ENCODE data around the gene PTPRD.

DNA sequence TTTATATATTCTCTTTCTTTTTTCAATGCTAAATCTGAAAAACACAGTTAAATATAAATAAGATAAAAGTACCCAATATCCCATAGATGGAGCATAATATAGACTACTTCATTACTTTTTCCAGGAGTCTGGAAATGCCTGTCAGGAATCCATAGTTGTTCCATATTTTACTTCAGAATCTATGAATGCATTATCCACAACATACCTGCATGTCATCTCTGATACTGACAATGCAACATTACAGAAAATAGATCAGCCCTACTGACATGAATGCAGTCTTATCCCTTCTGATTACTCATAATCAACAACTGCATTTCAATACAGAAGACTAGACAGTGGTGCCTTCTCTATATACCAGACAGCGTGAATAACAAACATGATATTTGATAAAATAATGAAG lies 517.6 kb downstream of the PTPRD start:
- no peak for TF ChIP-seq TAF7 (tag; IDR thresholded peaks at IDR 0.05)
- TF ChIP-seq, protein P1, sequence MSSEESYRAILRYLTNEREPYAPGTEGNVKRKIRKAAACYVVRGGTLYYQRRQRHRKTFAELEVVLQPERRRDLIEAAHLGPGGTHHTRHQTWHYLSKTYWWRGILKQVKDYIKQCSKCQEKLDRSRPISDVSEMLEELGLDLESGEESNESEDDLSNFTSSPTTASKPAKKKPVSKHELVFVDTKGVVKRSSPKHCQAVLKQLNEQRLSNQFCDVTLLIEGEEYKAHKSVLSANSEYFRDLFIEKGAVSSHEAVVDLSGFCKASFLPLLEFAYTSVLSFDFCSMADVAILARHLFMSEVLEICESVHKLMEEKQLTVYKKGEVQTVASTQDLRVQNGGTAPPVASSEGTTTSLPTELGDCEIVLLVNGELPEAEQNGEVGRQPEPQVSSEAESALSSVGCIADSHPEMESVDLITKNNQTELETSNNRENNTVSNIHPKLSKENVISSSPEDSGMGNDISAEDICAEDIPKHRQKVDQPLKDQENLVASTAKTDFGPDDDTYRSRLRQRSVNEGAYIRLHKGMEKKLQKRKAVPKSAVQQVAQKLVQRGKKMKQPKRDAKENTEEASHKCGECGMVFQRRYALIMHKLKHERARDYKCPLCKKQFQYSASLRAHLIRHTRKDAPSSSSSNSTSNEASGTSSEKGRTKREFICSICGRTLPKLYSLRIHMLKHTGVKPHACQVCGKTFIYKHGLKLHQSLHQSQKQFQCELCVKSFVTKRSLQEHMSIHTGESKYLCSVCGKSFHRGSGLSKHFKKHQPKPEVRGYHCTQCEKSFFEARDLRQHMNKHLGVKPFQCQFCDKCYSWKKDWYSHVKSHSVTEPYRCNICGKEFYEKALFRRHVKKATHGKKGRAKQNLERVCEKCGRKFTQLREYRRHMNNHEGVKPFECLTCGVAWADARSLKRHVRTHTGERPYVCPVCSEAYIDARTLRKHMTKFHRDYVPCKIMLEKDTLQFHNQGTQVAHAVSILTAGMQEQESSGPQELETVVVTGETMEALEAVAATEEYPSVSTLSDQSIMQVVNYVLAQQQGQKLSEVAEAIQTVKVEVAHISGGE (CRISPR knock-in tag; IDR thresholded peaks at IDR 0.05) = no peak
- TF ChIP-seq MEF2A (IDR thresholded peaks at IDR 0.05; ENCODE audit: control insufficient read depth, low read depth, low read length) = no peak
- no peak for TF ChIP-seq ZFPM2 (CRISPR knock-in tag; IDR thresholded peaks at IDR 0.05)
- TF ChIP-seq MXI1 (IDR thresholded peaks at IDR 0.05; ENCODE audit: low read depth, low read length) = no peak
- TF ChIP-seq, protein P2, sequence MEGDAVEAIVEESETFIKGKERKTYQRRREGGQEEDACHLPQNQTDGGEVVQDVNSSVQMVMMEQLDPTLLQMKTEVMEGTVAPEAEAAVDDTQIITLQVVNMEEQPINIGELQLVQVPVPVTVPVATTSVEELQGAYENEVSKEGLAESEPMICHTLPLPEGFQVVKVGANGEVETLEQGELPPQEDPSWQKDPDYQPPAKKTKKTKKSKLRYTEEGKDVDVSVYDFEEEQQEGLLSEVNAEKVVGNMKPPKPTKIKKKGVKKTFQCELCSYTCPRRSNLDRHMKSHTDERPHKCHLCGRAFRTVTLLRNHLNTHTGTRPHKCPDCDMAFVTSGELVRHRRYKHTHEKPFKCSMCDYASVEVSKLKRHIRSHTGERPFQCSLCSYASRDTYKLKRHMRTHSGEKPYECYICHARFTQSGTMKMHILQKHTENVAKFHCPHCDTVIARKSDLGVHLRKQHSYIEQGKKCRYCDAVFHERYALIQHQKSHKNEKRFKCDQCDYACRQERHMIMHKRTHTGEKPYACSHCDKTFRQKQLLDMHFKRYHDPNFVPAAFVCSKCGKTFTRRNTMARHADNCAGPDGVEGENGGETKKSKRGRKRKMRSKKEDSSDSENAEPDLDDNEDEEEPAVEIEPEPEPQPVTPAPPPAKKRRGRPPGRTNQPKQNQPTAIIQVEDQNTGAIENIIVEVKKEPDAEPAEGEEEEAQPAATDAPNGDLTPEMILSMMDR (IDR thresholded peaks at IDR 0.05 in 2 of 3, conservative IDR thresholded peaks at IDR 0.05 in 1 of 3; ENCODE audit: insufficient read depth in 2 of 3, low read depth in 1 of 3, low read length in 3 of 3) = no peak
- TF ChIP-seq, protein P3, sequence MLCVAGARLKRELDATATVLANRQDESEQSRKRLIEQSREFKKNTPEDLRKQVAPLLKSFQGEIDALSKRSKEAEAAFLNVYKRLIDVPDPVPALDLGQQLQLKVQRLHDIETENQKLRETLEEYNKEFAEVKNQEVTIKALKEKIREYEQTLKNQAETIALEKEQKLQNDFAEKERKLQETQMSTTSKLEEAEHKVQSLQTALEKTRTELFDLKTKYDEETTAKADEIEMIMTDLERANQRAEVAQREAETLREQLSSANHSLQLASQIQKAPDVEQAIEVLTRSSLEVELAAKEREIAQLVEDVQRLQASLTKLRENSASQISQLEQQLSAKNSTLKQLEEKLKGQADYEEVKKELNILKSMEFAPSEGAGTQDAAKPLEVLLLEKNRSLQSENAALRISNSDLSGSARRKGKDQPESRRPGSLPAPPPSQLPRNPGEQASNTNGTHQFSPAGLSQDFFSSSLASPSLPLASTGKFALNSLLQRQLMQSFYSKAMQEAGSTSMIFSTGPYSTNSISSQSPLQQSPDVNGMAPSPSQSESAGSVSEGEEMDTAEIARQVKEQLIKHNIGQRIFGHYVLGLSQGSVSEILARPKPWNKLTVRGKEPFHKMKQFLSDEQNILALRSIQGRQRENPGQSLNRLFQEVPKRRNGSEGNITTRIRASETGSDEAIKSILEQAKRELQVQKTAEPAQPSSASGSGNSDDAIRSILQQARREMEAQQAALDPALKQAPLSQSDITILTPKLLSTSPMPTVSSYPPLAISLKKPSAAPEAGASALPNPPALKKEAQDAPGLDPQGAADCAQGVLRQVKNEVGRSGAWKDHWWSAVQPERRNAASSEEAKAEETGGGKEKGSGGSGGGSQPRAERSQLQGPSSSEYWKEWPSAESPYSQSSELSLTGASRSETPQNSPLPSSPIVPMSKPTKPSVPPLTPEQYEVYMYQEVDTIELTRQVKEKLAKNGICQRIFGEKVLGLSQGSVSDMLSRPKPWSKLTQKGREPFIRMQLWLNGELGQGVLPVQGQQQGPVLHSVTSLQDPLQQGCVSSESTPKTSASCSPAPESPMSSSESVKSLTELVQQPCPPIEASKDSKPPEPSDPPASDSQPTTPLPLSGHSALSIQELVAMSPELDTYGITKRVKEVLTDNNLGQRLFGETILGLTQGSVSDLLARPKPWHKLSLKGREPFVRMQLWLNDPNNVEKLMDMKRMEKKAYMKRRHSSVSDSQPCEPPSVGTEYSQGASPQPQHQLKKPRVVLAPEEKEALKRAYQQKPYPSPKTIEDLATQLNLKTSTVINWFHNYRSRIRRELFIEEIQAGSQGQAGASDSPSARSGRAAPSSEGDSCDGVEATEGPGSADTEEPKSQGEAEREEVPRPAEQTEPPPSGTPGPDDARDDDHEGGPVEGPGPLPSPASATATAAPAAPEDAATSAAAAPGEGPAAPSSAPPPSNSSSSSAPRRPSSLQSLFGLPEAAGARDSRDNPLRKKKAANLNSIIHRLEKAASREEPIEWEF (CRISPR knock-in tag; IDR thresholded peaks at IDR 0.05) = no peak
- TF ChIP-seq EP300 (IDR thresholded peaks at IDR 0.05; ENCODE audit: low read length) = no peak
- no peak for TF ChIP-seq HDAC6 (IDR thresholded peaks at IDR 0.05; ENCODE audit: low read depth, low read length)
- no peak for TF ChIP-seq SIN3A (IDR thresholded peaks at IDR 0.05; ENCODE audit: borderline replicate concordance in 2 of 2, control insufficient read depth in 1 of 2, low read depth in 2 of 2, low read length in 2 of 2)
- TF ChIP-seq MAFF (IDR thresholded peaks at IDR 0.05; ENCODE audit: low read length) = no peak
- TF ChIP-seq, protein P4, sequence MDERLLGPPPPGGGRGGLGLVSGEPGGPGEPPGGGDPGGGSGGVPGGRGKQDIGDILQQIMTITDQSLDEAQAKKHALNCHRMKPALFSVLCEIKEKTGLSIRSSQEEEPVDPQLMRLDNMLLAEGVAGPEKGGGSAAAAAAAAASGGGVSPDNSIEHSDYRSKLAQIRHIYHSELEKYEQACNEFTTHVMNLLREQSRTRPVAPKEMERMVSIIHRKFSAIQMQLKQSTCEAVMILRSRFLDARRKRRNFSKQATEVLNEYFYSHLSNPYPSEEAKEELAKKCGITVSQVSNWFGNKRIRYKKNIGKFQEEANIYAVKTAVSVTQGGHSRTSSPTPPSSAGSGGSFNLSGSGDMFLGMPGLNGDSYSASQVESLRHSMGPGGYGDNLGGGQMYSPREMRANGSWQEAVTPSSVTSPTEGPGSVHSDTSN (CRISPR knock-in tag; IDR thresholded peaks at IDR 0.05; ENCODE audit: low read depth) = no peak
- TF ChIP-seq, protein P4 (tag; conservative IDR thresholded peaks at IDR 0.05; ENCODE audit: low read depth) = no peak
